ENCODE data around the gene KLHL29. TPM values are rescaled to one million over a fixed set of nuclear protein-coding genes. Genes with fewer than 3 reads are reported as not detected.

Gene KLHL29
- total RNA-seq, 1 experiment from 2014 or later = 7.7 TPM

DNA sequence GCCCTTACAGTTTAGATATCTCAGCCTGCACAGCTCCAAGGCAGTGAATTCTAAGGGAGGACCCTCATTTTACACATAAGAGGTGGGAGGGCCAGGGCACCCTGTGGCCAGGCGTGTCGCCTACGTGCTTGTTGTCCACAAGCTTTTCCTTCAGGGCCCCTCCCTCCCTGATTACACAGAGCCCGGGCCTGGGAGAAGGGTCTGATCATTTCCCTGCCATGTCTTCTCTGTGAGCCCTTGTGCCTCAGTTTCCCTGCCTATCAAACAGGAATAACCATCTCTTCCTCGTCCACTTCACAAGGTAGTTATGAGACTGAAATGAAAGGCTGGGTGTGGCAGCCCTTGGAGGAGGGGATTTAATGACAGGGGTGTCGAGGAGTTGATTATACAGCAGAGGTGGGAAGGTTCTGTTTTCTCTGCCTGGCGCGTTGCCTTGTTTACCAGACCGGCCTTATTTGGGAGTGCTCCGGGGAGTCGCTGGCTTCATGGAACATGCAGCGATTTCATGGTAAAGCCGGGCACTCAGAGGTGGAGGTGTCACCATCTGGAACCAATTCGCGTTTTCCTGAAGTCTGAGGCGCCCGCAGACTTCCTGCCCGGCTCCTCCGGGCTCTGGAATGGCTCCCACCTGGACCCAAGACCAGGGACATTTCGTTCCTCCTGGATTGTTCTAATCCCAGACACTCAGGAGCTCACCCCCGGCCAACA lies 208.9 kb downstream of the KLHL29 start:
- no peaks in the 10 kb centered on the region for H3K27me3 ChIP-seq (ENCODE audit: control insufficient read depth, insufficient read depth, low read length)
- POLR2A ChIA-PET = no interaction called here
- intact Hi-C loops (cut with micrococcal nuclease; ENCODE audit: unreplicated experiment) (no loop called here), in situ Hi-C loops (cut with HindIII; ENCODE audit: low pct_unique_long_range_greater_than_20kb, low sequenced_read_pairs) (no loop called here)
- no peak overlapping the region for H3K4me3 ChIP-seq (ENCODE audit: low read depth in 2 of 2, low read length in 2 of 2)
- H3K36me3 ChIP-seq (ENCODE audit: control insufficient read depth, insufficient read depth, low read length) = no peaks in the 10 kb centered on the region
- no peaks in the 10 kb centered on the region for H3K9me3 ChIP-seq (ENCODE audit: control insufficient read depth, insufficient read depth, low read depth, low read length)
- no peak for ATAC-seq
- BruUV-seq (replicated peaks) = no TSS peak
- CTCF ChIA-PET = no interaction called here
- TF ChIP-seq, protein P1, sequence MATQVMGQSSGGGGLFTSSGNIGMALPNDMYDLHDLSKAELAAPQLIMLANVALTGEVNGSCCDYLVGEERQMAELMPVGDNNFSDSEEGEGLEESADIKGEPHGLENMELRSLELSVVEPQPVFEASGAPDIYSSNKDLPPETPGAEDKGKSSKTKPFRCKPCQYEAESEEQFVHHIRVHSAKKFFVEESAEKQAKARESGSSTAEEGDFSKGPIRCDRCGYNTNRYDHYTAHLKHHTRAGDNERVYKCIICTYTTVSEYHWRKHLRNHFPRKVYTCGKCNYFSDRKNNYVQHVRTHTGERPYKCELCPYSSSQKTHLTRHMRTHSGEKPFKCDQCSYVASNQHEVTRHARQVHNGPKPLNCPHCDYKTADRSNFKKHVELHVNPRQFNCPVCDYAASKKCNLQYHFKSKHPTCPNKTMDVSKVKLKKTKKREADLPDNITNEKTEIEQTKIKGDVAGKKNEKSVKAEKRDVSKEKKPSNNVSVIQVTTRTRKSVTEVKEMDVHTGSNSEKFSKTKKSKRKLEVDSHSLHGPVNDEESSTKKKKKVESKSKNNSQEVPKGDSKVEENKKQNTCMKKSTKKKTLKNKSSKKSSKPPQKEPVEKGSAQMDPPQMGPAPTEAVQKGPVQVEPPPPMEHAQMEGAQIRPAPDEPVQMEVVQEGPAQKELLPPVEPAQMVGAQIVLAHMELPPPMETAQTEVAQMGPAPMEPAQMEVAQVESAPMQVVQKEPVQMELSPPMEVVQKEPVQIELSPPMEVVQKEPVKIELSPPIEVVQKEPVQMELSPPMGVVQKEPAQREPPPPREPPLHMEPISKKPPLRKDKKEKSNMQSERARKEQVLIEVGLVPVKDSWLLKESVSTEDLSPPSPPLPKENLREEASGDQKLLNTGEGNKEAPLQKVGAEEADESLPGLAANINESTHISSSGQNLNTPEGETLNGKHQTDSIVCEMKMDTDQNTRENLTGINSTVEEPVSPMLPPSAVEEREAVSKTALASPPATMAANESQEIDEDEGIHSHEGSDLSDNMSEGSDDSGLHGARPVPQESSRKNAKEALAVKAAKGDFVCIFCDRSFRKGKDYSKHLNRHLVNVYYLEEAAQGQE (IDR thresholded peaks at IDR 0.05; ENCODE audit: insufficient read depth in 1 of 2, low read depth in 2 of 2, low read length in 1 of 2) = no peak
- no peak for TF ChIP-seq TCF7L2 (IDR thresholded peaks at IDR 0.05; ENCODE audit: low read depth, low read length)
- no peak for TF ChIP-seq POLR2AphosphoS5 (IDR thresholded peaks at IDR 0.05; ENCODE audit: low read depth, low read length)
- TF ChIP-seq, protein P2, sequence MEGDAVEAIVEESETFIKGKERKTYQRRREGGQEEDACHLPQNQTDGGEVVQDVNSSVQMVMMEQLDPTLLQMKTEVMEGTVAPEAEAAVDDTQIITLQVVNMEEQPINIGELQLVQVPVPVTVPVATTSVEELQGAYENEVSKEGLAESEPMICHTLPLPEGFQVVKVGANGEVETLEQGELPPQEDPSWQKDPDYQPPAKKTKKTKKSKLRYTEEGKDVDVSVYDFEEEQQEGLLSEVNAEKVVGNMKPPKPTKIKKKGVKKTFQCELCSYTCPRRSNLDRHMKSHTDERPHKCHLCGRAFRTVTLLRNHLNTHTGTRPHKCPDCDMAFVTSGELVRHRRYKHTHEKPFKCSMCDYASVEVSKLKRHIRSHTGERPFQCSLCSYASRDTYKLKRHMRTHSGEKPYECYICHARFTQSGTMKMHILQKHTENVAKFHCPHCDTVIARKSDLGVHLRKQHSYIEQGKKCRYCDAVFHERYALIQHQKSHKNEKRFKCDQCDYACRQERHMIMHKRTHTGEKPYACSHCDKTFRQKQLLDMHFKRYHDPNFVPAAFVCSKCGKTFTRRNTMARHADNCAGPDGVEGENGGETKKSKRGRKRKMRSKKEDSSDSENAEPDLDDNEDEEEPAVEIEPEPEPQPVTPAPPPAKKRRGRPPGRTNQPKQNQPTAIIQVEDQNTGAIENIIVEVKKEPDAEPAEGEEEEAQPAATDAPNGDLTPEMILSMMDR (IDR thresholded peaks at IDR 0.05) = no peak
- TF ChIP-seq SIN3A (IDR thresholded peaks at IDR 0.05; ENCODE audit: borderline replicate concordance, insufficient read depth, low read depth, low read length) = no peak
- H3K4me1 ChIP-seq (ENCODE audit: control insufficient read depth, insufficient read depth, low read length) = no peaks in the 10 kb centered on the region
- no peak for DNase-seq (ENCODE audit: low read depth, low spot score)
- no peak overlapping the region for H3K27ac ChIP-seq (ENCODE audit: low read length)

DNA sequence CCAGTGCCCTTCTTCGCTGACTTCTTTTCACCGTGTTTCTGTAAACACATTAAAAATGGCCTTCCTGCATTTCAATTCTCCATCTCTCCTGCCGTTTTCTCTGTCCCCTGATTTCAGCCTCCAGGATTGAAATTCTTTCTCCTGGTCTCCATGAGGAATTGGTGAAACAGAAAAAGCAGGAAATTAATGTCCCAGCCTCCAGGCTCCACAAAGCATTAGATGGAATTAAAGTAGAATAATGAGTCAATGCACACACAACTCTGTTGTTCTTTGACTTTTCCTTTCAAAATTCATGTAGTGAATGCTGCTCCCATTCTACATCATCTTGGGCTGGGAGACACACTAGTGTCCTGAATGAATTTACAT lies 209.5 kb downstream of the KLHL29 start:
- in situ Hi-C loops (cut with HindIII; ENCODE audit: low pct_unique_long_range_greater_than_20kb, low sequenced_read_pairs) (no loop called here), intact Hi-C loops (cut with micrococcal nuclease; ENCODE audit: unreplicated experiment) (no loop called here)
- H3K36me3 ChIP-seq (ENCODE audit: control insufficient read depth, insufficient read depth, low read length) = no peaks in the 10 kb centered on the region
- TF ChIP-seq SIN3A (IDR thresholded peaks at IDR 0.05; ENCODE audit: borderline replicate concordance, insufficient read depth, low read depth, low read length) = no peak
- no peak for TF ChIP-seq POLR2AphosphoS5 (IDR thresholded peaks at IDR 0.05; ENCODE audit: low read depth, low read length)
- no peak for TF ChIP-seq TCF7L2 (IDR thresholded peaks at IDR 0.05; ENCODE audit: low read depth, low read length)
- TF ChIP-seq, protein P1 (IDR thresholded peaks at IDR 0.05; ENCODE audit: insufficient read depth in 1 of 2, low read depth in 2 of 2, low read length in 1 of 2) = no peak
- TF ChIP-seq, protein P2 (IDR thresholded peaks at IDR 0.05) = no peak
- no peaks in the 10 kb centered on the region for H3K4me1 ChIP-seq (ENCODE audit: control insufficient read depth, insufficient read depth, low read length)
- ChIA-PET POLR2A (no interaction called here), CTCF (no interaction called here)
- H3K27me3 ChIP-seq (ENCODE audit: control insufficient read depth, insufficient read depth, low read length) = no peaks in the 10 kb centered on the region
- H3K9me3 ChIP-seq (ENCODE audit: control insufficient read depth, insufficient read depth, low read depth, low read length) = no peaks in the 10 kb centered on the region
- no peak for DNase-seq (ENCODE audit: low read depth, low spot score)
- no peak for ATAC-seq
- H3K27ac ChIP-seq (ENCODE audit: low read length) = no peak overlapping the region
- no peak overlapping the region for H3K4me3 ChIP-seq (ENCODE audit: low read depth in 2 of 2, low read length in 2 of 2)
- BruUV-seq (replicated peaks) = no TSS peak

All from Panc1 (cell line).